ENCODE data around the gene EMX2.

GRCh38 chr10:117541909-117542705 lies 439 bp upstream of the EMX2 start:
- TF ChIP-seq YY1 (IDR thresholded peaks at IDR 0.05; ENCODE audit: insufficient read depth, insufficient read length) (no peak), SUZ12 (IDR thresholded peaks at IDR 0.05; ENCODE audit: extremely low read depth, insufficient read depth, insufficient read length) (peak; percentile 59)

Data from NT2/D1 (cell line).